Subcutaneous abdominal adipose tissue (tissue), 5 donors: ENCODE data around the gene TBC1D5.
A peak's percentile ranks its signal among the peaks of the same experiment; 100 is the strongest.
"Not testable (repeated sequence)": the region's sequence is repeated elsewhere in the genome, so short reads cannot be mapped to it uniquely, and the experiment has no call there.

Source experiments
- H3K27ac ChIP-seq: one replicate; pipeline ENCODE4 v1.7.0; 2013; ENCODE audit warnings: low read depth, mild to moderate bottlenecking, inconsistent platforms, low read length, moderate library complexity
- H3K27me3 ChIP-seq, 5 donors: one replicate each; pipeline ENCODE4 v1.7.0; 2013; ENCODE audit warnings: low read length in 5 of 5, inconsistent platforms in 1 of 5; ENCODE audit not compliant: control insufficient read depth in 5 of 5, insufficient read depth in 4 of 5
- H3K36me3 ChIP-seq, 5 donors: one replicate each; pipeline ENCODE4 v1.7.0; 2013; ENCODE audit warnings: low read length in 5 of 5; ENCODE audit not compliant: control insufficient read depth in 5 of 5, insufficient read depth in 5 of 5
- H3K4me1 ChIP-seq, 5 donors: one replicate each; pipeline ENCODE4 v1.7.0; 2013; ENCODE audit warnings: low read length in 5 of 5, mild to moderate bottlenecking in 3 of 5, moderate library complexity in 1 of 5; ENCODE audit not compliant: control insufficient read depth in 5 of 5, insufficient read depth in 5 of 5
- H3K4me3 ChIP-seq, 5 donors: one replicate each; pipeline ENCODE4 v1.7.0; 2013; ENCODE audit warnings: low read length in 5 of 5, low read depth in 1 of 5
- H3K9ac ChIP-seq, 5 donors: one replicate each; pipeline ENCODE4 v1.7.0; 2013; ENCODE audit warnings: low read length in 5 of 5, mild to moderate bottlenecking in 4 of 5, moderate library complexity in 3 of 5
- H3K9me3 ChIP-seq, 5 donors: one replicate each; pipeline ENCODE4 v1.7.0; 2013; ENCODE audit warnings: low read length in 5 of 5; ENCODE audit not compliant: control insufficient read depth in 5 of 5
- donor health status: healthy.
- donor health status: healthy.
- donor health status: healthy.
- donor health status: healthy.
- donor health status: healthy.

TBC1D5 gene

GRCh38 chr3:17740721-17741141, 1.7 kb downstream of the TBC1D5 start:
- Histone ChIP-seq H3K27ac (peak overlapping the region; percentile 88), H3K9me3 (no peaks in the 10 kb centered on the region), H3K9ac (peak overlapping the region in 4 of 5 donors; percentile 80 to 92 (median 85)), H3K27me3 (no peaks in the 10 kb centered on the region), H3K4me3 (peak overlapping the region; percentile 15 to 92 (median 86)), H3K4me1 (peaks cover 7 to 30% (median 27%) of the 10 kb centered on the region in 5 donors), H3K36me3 (no peaks in the 10 kb centered on the region)

DNA sequence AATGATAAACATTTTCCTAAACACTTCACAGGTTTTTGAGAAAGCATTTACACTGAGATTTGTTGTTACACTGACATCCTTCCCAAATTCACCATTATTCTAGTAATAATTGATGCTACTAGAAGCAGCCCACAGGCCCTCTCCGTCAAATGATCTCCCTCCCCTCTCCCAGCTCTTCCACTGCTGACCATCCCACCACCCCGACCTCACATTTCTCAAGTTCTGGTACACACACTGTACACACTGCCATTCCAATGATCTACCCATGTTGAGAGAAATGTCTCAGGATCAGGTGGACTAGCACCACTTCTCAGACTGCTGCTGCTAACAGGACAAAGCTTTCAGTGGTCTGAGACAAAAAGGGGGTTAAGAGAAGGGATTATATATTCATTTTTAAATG, 3.5 kb downstream of the TBC1D5 start:
- Histone ChIP-seq H3K36me3 (no peaks in the 10 kb centered on the region), H3K27me3 (no peaks in the 10 kb centered on the region), H3K9me3 (no peaks in the 10 kb centered on the region), H3K4me3 (no peak overlapping the region), H3K27ac (no peak overlapping the region), H3K9ac (no peak overlapping the region), H3K4me1 (peaks cover 7 to 30% (median 27%) of the 10 kb centered on the region in 5 donors)

GRCh38 chr3:17738219-17738618, 4.2 kb downstream of the TBC1D5 start:
- H3K27ac ChIP-seq: no peak overlapping the region
- H3K4me3 ChIP-seq: no peak overlapping the region
- no peaks in the 10 kb centered on the region for H3K36me3 ChIP-seq
- H3K27me3 ChIP-seq: no peaks in the 10 kb centered on the region
- no peak overlapping the region for H3K9ac ChIP-seq
- no peaks in the 10 kb centered on the region for H3K9me3 ChIP-seq
- H3K4me1 ChIP-seq: peaks cover 7 to 27% (median 24%) of the 10 kb centered on the region in 5 donors

DNA sequence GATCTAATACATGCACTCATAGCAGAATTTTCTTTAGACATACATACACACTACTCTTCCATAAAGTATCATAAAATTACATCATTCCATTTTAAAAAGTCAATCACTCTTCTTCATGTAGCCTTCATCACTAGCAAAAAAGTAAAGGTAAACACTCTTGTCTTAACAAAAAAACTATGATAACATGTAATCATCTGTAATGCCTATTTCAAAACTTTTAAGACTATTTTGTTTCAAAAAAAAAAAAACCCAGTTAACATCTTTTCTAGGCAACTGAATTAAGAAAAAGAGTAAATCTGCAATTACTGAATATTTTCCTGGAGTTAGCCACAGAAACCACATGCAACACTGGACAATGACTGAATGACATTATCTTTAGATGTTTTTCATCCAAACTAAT, 4.8 kb downstream of the TBC1D5 start:
- Histone ChIP-seq H3K9ac (no peak overlapping the region), H3K4me1 (peaks cover 3 to 22% (median 21%) of the 10 kb centered on the region in 5 donors), H3K36me3 (no peaks in the 10 kb centered on the region), H3K9me3 (no peaks in the 10 kb centered on the region), H3K4me3 (no peak overlapping the region), H3K27me3 (no peaks in the 10 kb centered on the region), H3K27ac (no peak overlapping the region)

DNA sequence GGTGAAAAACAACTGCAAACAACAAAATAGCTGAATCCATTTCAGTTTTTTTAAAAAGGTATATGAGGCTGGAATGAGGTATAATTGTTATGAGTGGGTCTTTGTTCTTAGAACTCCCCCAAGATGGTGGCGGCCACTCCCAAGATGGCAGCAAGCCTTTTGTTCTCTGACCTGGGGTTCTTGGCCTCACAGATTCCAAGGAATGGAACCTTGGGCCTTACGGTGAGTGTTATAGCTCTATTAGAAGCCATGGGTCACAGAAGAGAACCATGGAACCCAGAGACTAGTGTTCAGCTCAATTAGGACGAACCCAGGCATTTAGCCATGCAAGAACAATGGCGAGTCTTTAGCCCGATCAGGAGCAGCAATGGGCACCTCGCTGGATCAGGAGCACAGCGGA, 7.1 kb downstream of the TBC1D5 start:
- not testable (repeated sequence) for H3K4me3 ChIP-seq, H3K36me3 ChIP-seq, H3K27ac ChIP-seq, H3K9me3 ChIP-seq, H3K9ac ChIP-seq, H3K27me3 ChIP-seq
- peaks cover 0 to 11% (median 9%) of the 10 kb centered on the region in 5 donors for H3K4me1 ChIP-seq

DNA sequence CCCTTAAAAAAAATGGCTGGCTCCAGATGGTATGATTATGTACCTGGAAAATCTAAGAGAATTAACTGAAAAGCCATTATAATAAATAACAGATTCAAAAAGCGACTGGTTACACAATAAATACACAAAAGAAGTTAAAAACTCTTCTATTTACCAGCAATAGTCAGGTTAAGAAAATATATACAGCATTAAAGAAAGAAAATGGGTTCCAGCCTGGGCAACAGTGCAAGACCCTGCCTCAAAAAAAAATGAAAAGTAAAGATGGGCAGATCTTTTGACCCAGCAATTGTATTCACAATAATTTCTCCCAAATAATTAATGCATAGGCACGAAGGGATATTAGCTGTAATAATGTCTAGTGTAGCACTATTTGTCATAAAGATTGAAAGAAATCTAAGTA, 8.7 kb downstream of the TBC1D5 start:
- Histone ChIP-seq H3K9ac (no peak overlapping the region), H3K36me3 (peaks cover 0 to 4% (median 0%) of the 10 kb centered on the region in 5 donors), H3K27ac (no peak overlapping the region), H3K9me3 (peaks cover 0 to 4% (median 0%) of the 10 kb centered on the region in 5 donors), H3K27me3 (no peaks in the 10 kb centered on the region), H3K4me3 (no peak overlapping the region), H3K4me1 (peaks cover 0 to 3% (median 0%) of the 10 kb centered on the region in 5 donors)

- no peak overlapping the region for H3K4me3 ChIP-seq
- H3K36me3 ChIP-seq: peaks cover 0 to 4% (median 0%) of the 10 kb centered on the region in 5 donors
- H3K9me3 ChIP-seq: peaks cover 0 to 4% (median 0%) of the 10 kb centered on the region in 5 donors
- peaks cover 0 to 3% (median 0%) of the 10 kb centered on the region in 5 donors for H3K4me1 ChIP-seq
- H3K27ac ChIP-seq: no peak overlapping the region
- no peaks in the 10 kb centered on the region for H3K27me3 ChIP-seq
- no peak overlapping the region for H3K9ac ChIP-seq
Observed at GRCh38 chr3:17733215-17733614, 9.2 kb downstream of the TBC1D5 start.

- Histone ChIP-seq H3K4me3 (no peak overlapping the region), H3K4me1 (no peaks in the 10 kb centered on the region), H3K9ac (no peak overlapping the region), H3K9me3 (peaks cover 0 to 5% (median 0%) of the 10 kb centered on the region in 5 donors), H3K27ac (no peak overlapping the region), H3K27me3 (no peaks in the 10 kb centered on the region), H3K36me3 (peaks cover 0 to 9% (median 6%) of the 10 kb centered on the region in 5 donors)
Observed at GRCh38 chr3:17730318-17730967, 12.0 kb downstream of the TBC1D5 start.

DNA sequence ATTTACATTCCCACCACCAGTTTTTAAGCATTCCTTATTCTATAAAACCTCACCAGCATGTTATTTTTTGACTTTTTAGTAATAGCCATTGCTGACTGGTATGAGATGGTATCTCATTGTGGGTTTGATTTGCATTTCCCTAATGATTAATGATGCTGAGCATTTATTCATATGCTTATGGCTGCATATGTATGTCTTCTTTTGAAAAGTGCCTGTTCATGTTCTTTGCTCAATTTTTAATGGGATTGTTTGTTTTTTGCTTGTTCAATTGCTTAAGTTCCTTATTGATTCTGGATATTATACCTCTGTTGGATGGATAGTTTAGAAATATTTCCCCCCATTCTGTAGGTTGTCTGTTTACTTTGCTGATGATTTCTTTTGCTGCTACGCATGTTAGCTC, 16.1 kb downstream of the TBC1D5 start:
- Histone ChIP-seq H3K9ac (no peak overlapping the region), H3K27me3 (no peaks in the 10 kb centered on the region), H3K4me3 (no peak overlapping the region), H3K27ac (no peak overlapping the region), H3K9me3 (peaks cover 0 to 5% (median 0%) of the 10 kb centered on the region in 5 donors), H3K4me1 (no peaks in the 10 kb centered on the region), H3K36me3 (peaks cover 0 to 11% (median 10%) of the 10 kb centered on the region in 5 donors)

GRCh38 chr3:17725844-17726243, 16.6 kb downstream of the TBC1D5 start:
- not testable (repeated sequence) for H3K27me3 ChIP-seq, H3K4me3 ChIP-seq, H3K27ac ChIP-seq, H3K4me1 ChIP-seq, H3K9me3 ChIP-seq, H3K9ac ChIP-seq
- peaks cover 0 to 11% (median 10%) of the 10 kb centered on the region in 5 donors for H3K36me3 ChIP-seq
